Measurements from ENCODE around the gene SLC4A1. TPM values are rescaled to one million over a fixed set of nuclear protein-coding genes. Genes with fewer than 3 reads are reported as not detected.

The SLC4A1 gene
- total RNA-seq, 1 donor, result not detected

- H3K4me2 ChIP-seq (ENCODE audit: insufficient read depth, low read length), result no peak overlapping the region
- peak; percentile 21 for TF ChIP-seq CTCF (IDR thresholded peaks at IDR 0.05; ENCODE audit: extremely low read depth, low read depth, low read length)
- no peaks in the 10 kb centered on the region for H3K79me2 ChIP-seq (ENCODE audit: insufficient read depth, low read length)
- H3K4me1 ChIP-seq (ENCODE audit: insufficient read depth, low read length), result peaks cover 33% of the 10 kb centered on the region
- no peaks in the 10 kb centered on the region for H3K27me3 ChIP-seq (ENCODE audit: insufficient read depth, low read length)
- H3K36me3 ChIP-seq (ENCODE audit: insufficient read depth, low read length), result peaks cover 41% of the 10 kb centered on the region
- H2AFZ ChIP-seq (ENCODE audit: low read length), result no peak overlapping the region
- DNase-seq (ENCODE audit: insufficient read length, low spot score, missing footprints), result peak; percentile 58
- H3K9me3 ChIP-seq (ENCODE audit: low read depth, low read length), result no peaks in the 10 kb centered on the region
- H3K4me3 ChIP-seq (ENCODE audit: insufficient read depth, low read length), result no peak overlapping the region
- peaks cover 13% of the 10 kb centered on the region for H4K20me1 ChIP-seq (ENCODE audit: insufficient read depth, low read length)
- H3K27ac ChIP-seq (ENCODE audit: low read depth, low read length), result no peak overlapping the region
These were observed 61.7 kb downstream of the SLC4A1 start for GRCh38 chr17:44205962-44206824.

GRCh38 chr17:44204441-44204882, 63.5 kb downstream of the SLC4A1 start:
- peak overlapping the region; percentile 17 for H3K4me2 ChIP-seq (ENCODE audit: insufficient read depth, low read length)
- no peaks in the 10 kb centered on the region for H3K27me3 ChIP-seq (ENCODE audit: insufficient read depth, low read length)
- H3K4me3 ChIP-seq (ENCODE audit: insufficient read depth, low read length), result no peak overlapping the region
- H4K20me1 ChIP-seq (ENCODE audit: insufficient read depth, low read length), result peaks cover 8% of the 10 kb centered on the region
- no peak overlapping the region for H2AFZ ChIP-seq (ENCODE audit: low read length)
- H3K4me1 ChIP-seq (ENCODE audit: insufficient read depth, low read length), result peaks cover 39% of the 10 kb centered on the region
- DNase-seq (ENCODE audit: insufficient read length, low spot score, missing footprints), result peak; percentile 90
- no peak overlapping the region for H3K27ac ChIP-seq (ENCODE audit: low read depth, low read length)
- H3K79me2 ChIP-seq (ENCODE audit: insufficient read depth, low read length), result no peaks in the 10 kb centered on the region
- TF ChIP-seq CTCF (IDR thresholded peaks at IDR 0.05; ENCODE audit: extremely low read depth, low read depth, low read length), result no peak
- H3K9me3 ChIP-seq (ENCODE audit: low read depth, low read length), result no peaks in the 10 kb centered on the region
- peaks cover 29% of the 10 kb centered on the region for H3K36me3 ChIP-seq (ENCODE audit: insufficient read depth, low read length)

- peak overlapping the region; percentile 17 for H3K4me2 ChIP-seq (ENCODE audit: insufficient read depth, low read length)
- peaks cover 4% of the 10 kb centered on the region for H4K20me1 ChIP-seq (ENCODE audit: insufficient read depth, low read length)
- no peak overlapping the region for H2AFZ ChIP-seq (ENCODE audit: low read length)
- peaks cover 2% of the 10 kb centered on the region for H3K79me2 ChIP-seq (ENCODE audit: insufficient read depth, low read length)
- no peaks in the 10 kb centered on the region for H3K9me3 ChIP-seq (ENCODE audit: low read depth, low read length)
- H3K4me3 ChIP-seq (ENCODE audit: insufficient read depth, low read length), result no peak overlapping the region
- no peak overlapping the region for H3K27ac ChIP-seq (ENCODE audit: low read depth, low read length)
- H3K4me1 ChIP-seq (ENCODE audit: insufficient read depth, low read length), result peaks cover 39% of the 10 kb centered on the region
- H3K27me3 ChIP-seq (ENCODE audit: insufficient read depth, low read length), result no peaks in the 10 kb centered on the region
- peaks cover 23% of the 10 kb centered on the region for H3K36me3 ChIP-seq (ENCODE audit: insufficient read depth, low read length)
- peak; percentile 91 for DNase-seq (ENCODE audit: insufficient read length, low spot score, missing footprints)
- TF ChIP-seq CTCF (IDR thresholded peaks at IDR 0.05; ENCODE audit: extremely low read depth, low read depth, low read length), result peak; percentile 84
These were observed 64.0 kb downstream of the SLC4A1 start for GRCh38 chr17:44203731-44204440.

GRCh38 chr17:44202756-44203155, 65.2 kb downstream of the SLC4A1 start:
- no peak for DNase-seq (ENCODE audit: insufficient read length, low spot score, missing footprints)
- Histone ChIP-seq H3K79me2 (ENCODE audit: insufficient read depth, low read length) (peaks cover 13% of the 10 kb centered on the region), H4K20me1 (ENCODE audit: insufficient read depth, low read length) (peaks cover 4% of the 10 kb centered on the region), H3K27ac (ENCODE audit: low read depth, low read length) (peak overlapping the region; percentile 23), H3K4me1 (ENCODE audit: insufficient read depth, low read length) (peaks cover 36% of the 10 kb centered on the region), H3K4me3 (ENCODE audit: insufficient read depth, low read length) (no peak overlapping the region), H2AFZ (ENCODE audit: low read length) (peak overlapping the region; percentile 50), H3K36me3 (ENCODE audit: insufficient read depth, low read length) (peaks cover 12% of the 10 kb centered on the region), H3K4me2 (ENCODE audit: insufficient read depth, low read length) (no peak overlapping the region), H3K9me3 (ENCODE audit: low read depth, low read length) (no peaks in the 10 kb centered on the region), H3K27me3 (ENCODE audit: insufficient read depth, low read length) (no peaks in the 10 kb centered on the region)
- no peak for TF ChIP-seq CTCF (IDR thresholded peaks at IDR 0.05; ENCODE audit: extremely low read depth, low read depth, low read length)
